ENCODE results near the gene HMGXB3. TPM values are rescaled to one million over a fixed set of nuclear protein-coding genes. Genes with fewer than 3 reads are reported as not detected.
A peak's percentile ranks its signal among the peaks of the same experiment; 100 is the strongest.

Gene HMGXB3
- total RNA-seq, 2 experiments from 2014 or later = 35.1 to 44.0 TPM

- POLR2A ChIA-PET = interaction anchor here (0.6 to 1.1 kb wide), 7 partner anchors 11 to 950 kb away, joined by 3 to 6 read pairs (median 3); no protein-coding TSS in a partner anchor
- Histone ChIP-seq H3K9me2 (ENCODE audit: insufficient read depth, low read length) (no peaks in the 10 kb centered on the region), H4K20me1 (ENCODE audit: insufficient read depth, low read length) (no peaks in the 10 kb centered on the region), H3K27ac (ENCODE audit: low read depth, low read length, poor library complexity, severe bottlenecking) (no peak overlapping the region), H3K79me2 (ENCODE audit: insufficient read depth, low read depth, low read length) (no peaks in the 10 kb centered on the region), H3K9me3 (ENCODE audit: low read length) (no peaks in the 10 kb centered on the region), H3K36me3 (ENCODE audit: insufficient read depth, low read length) (no peaks in the 10 kb centered on the region), H3K4me3 (ENCODE audit: low read depth, low read length, poor library complexity, severe bottlenecking) (no peak overlapping the region), H3K4me1 (ENCODE audit: insufficient read depth, low read length, poor library complexity, severe bottlenecking) (no peaks in the 10 kb centered on the region), H3K4me2 (ENCODE audit: low read length) (no peak overlapping the region), H2AFZ (ENCODE audit: low read length) (no peak overlapping the region)
- DNase-seq (ENCODE audit: low spot score) = no peak
- CTCF ChIA-PET (ENCODE audit: unreplicated experiment) = interaction anchor here (0.7 kb wide), 1 partner anchor 10 kb away, joined by 4 read pairs; no protein-coding TSS in a partner anchor
- intact Hi-C loops (cut with micrococcal nuclease; ENCODE audit: unreplicated experiment) = no loop called here
- no peak for TF ChIP-seq CTCF (conservative IDR thresholded peaks at IDR 0.05; ENCODE audit: low read length)
- no peak for TF ChIP-seq EZH2phosphoT487 (IDR thresholded peaks at IDR 0.05; ENCODE audit: borderline replicate concordance, low read depth, low read length)
- no TSS peak for BruUV-seq (replicated peaks)
Measured at GRCh38 chr5:150073677-150074076, 73.1 kb downstream of the HMGXB3 start.

GRCh38 chr5:150075233-150075632 lies 74.7 kb downstream of the HMGXB3 start:
- ChIA-PET POLR2A (interaction anchor here (1.0 kb wide), 1 partner anchor 27 kb away, joined by 3 read pairs; no protein-coding TSS in a partner anchor), CTCF (ENCODE audit: unreplicated experiment) (interaction anchor here (1.1 kb wide), 1 partner anchor 237 kb away, joined by 3 read pairs; no protein-coding TSS in a partner anchor)
- Histone ChIP-seq H3K9me3 (ENCODE audit: low read length) (no peaks in the 10 kb centered on the region), H3K4me1 (ENCODE audit: insufficient read depth, low read length, poor library complexity, severe bottlenecking) (no peaks in the 10 kb centered on the region), H3K9me2 (ENCODE audit: insufficient read depth, low read length) (no peaks in the 10 kb centered on the region), H3K36me3 (ENCODE audit: insufficient read depth, low read length) (no peaks in the 10 kb centered on the region), H4K20me1 (ENCODE audit: insufficient read depth, low read length) (no peaks in the 10 kb centered on the region), H3K79me2 (ENCODE audit: insufficient read depth, low read depth, low read length) (no peaks in the 10 kb centered on the region), H2AFZ (ENCODE audit: low read length) (no peak overlapping the region), H3K4me2 (ENCODE audit: low read length) (no peak overlapping the region), H3K4me3 (ENCODE audit: low read depth, low read length, poor library complexity, severe bottlenecking) (no peak overlapping the region), H3K27ac (ENCODE audit: low read depth, low read length, poor library complexity, severe bottlenecking) (no peak overlapping the region)
- BruUV-seq (replicated peaks) = no TSS peak
- no peak for DNase-seq (ENCODE audit: low spot score)
- TF ChIP-seq EZH2phosphoT487 (IDR thresholded peaks at IDR 0.05; ENCODE audit: borderline replicate concordance, low read depth, low read length) (no peak), CTCF (conservative IDR thresholded peaks at IDR 0.05; ENCODE audit: low read length) (no peak)
- intact Hi-C loops (cut with micrococcal nuclease; ENCODE audit: unreplicated experiment) = no loop called here

GRCh38 chr5:150075806-150076205 lies 75.3 kb downstream of the HMGXB3 start:
- no peak overlapping the region for H2AFZ ChIP-seq (ENCODE audit: low read length)
- peak; percentile 9 for DNase-seq (ENCODE audit: low spot score)
- H3K27ac ChIP-seq (ENCODE audit: low read depth, low read length, poor library complexity, severe bottlenecking) = no peak overlapping the region
- TF ChIP-seq EZH2phosphoT487 (IDR thresholded peaks at IDR 0.05; ENCODE audit: borderline replicate concordance, low read depth, low read length) (no peak), CTCF (conservative IDR thresholded peaks at IDR 0.05; ENCODE audit: low read length) (peak; percentile 30; the same call in 1 of the 2 replicates)
- H3K79me2 ChIP-seq (ENCODE audit: insufficient read depth, low read depth, low read length) = no peaks in the 10 kb centered on the region
- H3K4me3 ChIP-seq (ENCODE audit: low read depth, low read length, poor library complexity, severe bottlenecking) = no peak overlapping the region
- POLR2A ChIA-PET = interaction anchor here (0.6 to 1.0 kb wide), 2 partner anchors 28 to 286 kb away, joined by 3 read pairs; no protein-coding TSS in a partner anchor
- no peaks in the 10 kb centered on the region for H3K9me3 ChIP-seq (ENCODE audit: low read length)
- H3K36me3 ChIP-seq (ENCODE audit: insufficient read depth, low read length) = no peaks in the 10 kb centered on the region
- H4K20me1 ChIP-seq (ENCODE audit: insufficient read depth, low read length) = no peaks in the 10 kb centered on the region
- H3K4me2 ChIP-seq (ENCODE audit: low read length) = no peak overlapping the region
- no TSS peak for BruUV-seq (replicated peaks)
- H3K4me1 ChIP-seq (ENCODE audit: insufficient read depth, low read length, poor library complexity, severe bottlenecking) = no peaks in the 10 kb centered on the region
- no peaks in the 10 kb centered on the region for H3K9me2 ChIP-seq (ENCODE audit: insufficient read depth, low read length)
- CTCF ChIA-PET (ENCODE audit: unreplicated experiment) = interaction anchor here (1.1 kb wide), 1 partner anchor 237 kb away, joined by 3 read pairs; no protein-coding TSS in a partner anchor
- intact Hi-C loops (cut with micrococcal nuclease; ENCODE audit: unreplicated experiment) = no loop called here
